H9 (cell line): ENCODE measurements around the gene DNASE1L2. TPM values are rescaled to one million over a fixed set of nuclear protein-coding genes. Genes with fewer than 3 reads are reported as not detected.

ENCODE experiments used
- DNase-seq: peaks from one replicate; pipeline ENCODE4 v3.0.0-alpha.2; 2017
- H2AFZ ChIP-seq: one replicate; pipeline ENCODE4 v1.6.1; 2013; ENCODE audit warnings: mild to moderate bottlenecking, low read length, control low read depth, moderate library complexity
- H2AK5ac ChIP-seq: 2 replicates; pipeline ENCODE4 v1.6.1; 2013; ENCODE audit warnings: low read length, control low read depth, mixed read lengths; ENCODE audit not compliant: insufficient read length
- H2BK120ac ChIP-seq: one replicate; pipeline ENCODE4 v1.6.1; 2013; ENCODE audit warnings: low read depth, mild to moderate bottlenecking, low read length, control low read depth, inconsistent platforms; ENCODE audit not compliant: poor library complexity, severe bottlenecking
- H2BK12ac ChIP-seq: 2 replicates; pipeline ENCODE4 v1.6.1; 2013; ENCODE audit warnings: low read length, control low read depth, mixed read lengths, low read depth; ENCODE audit not compliant: insufficient read length
- H2BK15ac ChIP-seq: 2 replicates; pipeline ENCODE4 v1.6.1; 2013; ENCODE audit warnings: low read depth, low read length, control low read depth
- H2BK20ac ChIP-seq: one replicate; pipeline ENCODE4 v1.6.1; 2013; ENCODE audit warnings: low read depth, mild to moderate bottlenecking, low read length, control low read depth, inconsistent platforms; ENCODE audit not compliant: poor library complexity, severe bottlenecking
- H2BK5ac ChIP-seq: 2 replicates; pipeline ENCODE4 v1.6.1; 2013; ENCODE audit warnings: low read length, control low read depth, mixed read lengths; ENCODE audit not compliant: insufficient read length
- H3K14ac ChIP-seq: 2 replicates; pipeline ENCODE4 v1.6.1; 2013; ENCODE audit warnings: low read length, control low read depth; ENCODE audit not compliant: insufficient read depth
- H3K18ac ChIP-seq: 2 replicates; pipeline ENCODE4 v1.6.1; 2013; ENCODE audit warnings: low read depth, mild to moderate bottlenecking, mixed read lengths, low read length, control low read depth; ENCODE audit not compliant: insufficient read length
- H3K23ac ChIP-seq: 2 replicates; pipeline ENCODE4 v1.6.1; 2013; ENCODE audit warnings: low read length, control low read depth, mixed read lengths, low read depth; ENCODE audit not compliant: insufficient read length
- H3K23me2 ChIP-seq: 2 replicates; pipeline ENCODE4 v1.6.1; 2013; ENCODE audit warnings: low read depth, mild to moderate bottlenecking, mixed read lengths, low read length, control low read depth; ENCODE audit not compliant: insufficient read length, poor library complexity, severe bottlenecking
- H3K27ac ChIP-seq: 2 replicates; pipeline ENCODE4 v1.5.1; 2013; ENCODE audit warnings: low read length, control low read depth, mixed read lengths, low read depth; ENCODE audit not compliant: insufficient read length
- H3K27me3 ChIP-seq: 2 replicates; pipeline ENCODE4 v1.6.1; 2013; ENCODE audit warnings: low read length, control low read depth, inconsistent platforms; ENCODE audit not compliant: insufficient read depth
- H3K4ac ChIP-seq: 2 replicates; pipeline ENCODE4 v1.6.1; 2013; ENCODE audit warnings: low read depth, mild to moderate bottlenecking, control low read depth, inconsistent platforms, low read length, moderate library complexity
- H3K4me1 ChIP-seq: 2 replicates; pipeline ENCODE4 v1.6.1; 2013; ENCODE audit warnings: low read length, control low read depth, inconsistent platforms; ENCODE audit not compliant: insufficient read depth
- H3K4me2 ChIP-seq: 2 replicates; pipeline ENCODE4 v1.6.1; 2013; ENCODE audit warnings: low read length, control low read depth, mixed read lengths; ENCODE audit not compliant: insufficient read length, insufficient read depth
- H3K56ac ChIP-seq: 2 replicates; pipeline ENCODE4 v1.6.1; 2013; ENCODE audit warnings: low read depth, mild to moderate bottlenecking, mixed read lengths, low read length, control low read depth; ENCODE audit not compliant: insufficient read length
- H3K79me1 ChIP-seq: 2 replicates; pipeline ENCODE4 v1.6.1; 2013; ENCODE audit warnings: low read depth, mild to moderate bottlenecking, moderate library complexity, low read length, control low read depth, inconsistent platforms; ENCODE audit not compliant: insufficient read depth, poor library complexity, severe bottlenecking
- H3K79me2 ChIP-seq: 2 replicates; pipeline ENCODE4 v1.6.1; 2013; ENCODE audit warnings: low read length, control low read depth, inconsistent platforms; ENCODE audit not compliant: insufficient read depth
- H3K9ac ChIP-seq: 2 replicates; pipeline ENCODE4 v1.6.1; 2013; ENCODE audit warnings: low read length, control low read depth, mixed read lengths; ENCODE audit not compliant: insufficient read length; ENCODE audit errors: extremely low read depth
- H3K9me3 ChIP-seq: one replicate; pipeline ENCODE4 v1.6.1; 2013; ENCODE audit warnings: low read depth, low read length, inconsistent platforms; ENCODE audit not compliant: control insufficient read depth
- H3T11ph ChIP-seq: one replicate; pipeline ENCODE4 v1.6.1; 2013; ENCODE audit warnings: mild to moderate bottlenecking, low read length, control low read depth, inconsistent platforms
- H4K20me1 ChIP-seq: one replicate; pipeline ENCODE4 v1.6.1; 2013; ENCODE audit not compliant: control insufficient read depth, insufficient read length, insufficient read depth
- H4K5ac ChIP-seq: 2 replicates; pipeline ENCODE4 v1.6.1; 2013; ENCODE audit warnings: low read depth, mild to moderate bottlenecking, mixed read lengths, low read length, control low read depth; ENCODE audit not compliant: insufficient read length
- H4K8ac ChIP-seq: replicated peaks from 2 replicates; pipeline ENCODE4 v1.6.1; 2013; ENCODE audit warnings: low read length, control low read depth, mixed read lengths, low read depth; ENCODE audit not compliant: insufficient read length
- H4K91ac ChIP-seq: 2 replicates; pipeline ENCODE4 v1.6.1; 2013; ENCODE audit warnings: low read depth, mild to moderate bottlenecking, moderate library complexity, mixed read lengths, low read length, control low read depth; ENCODE audit not compliant: insufficient read length
- H3K27ac Mint-ChIP-seq, 3 experiments: 2 replicates in 2 of 3; 3 replicates in 1 of 3; pipeline ENCODE4 v1.8.0; 2020 to 2021; ENCODE audit warnings: mixed read lengths in 3 of 3, mild to moderate bottlenecking in 1 of 3, moderate library complexity in 1 of 3
- H3K27me3 Mint-ChIP-seq: 2 replicates; pipeline ENCODE4 v1.8.0; 2021; ENCODE audit warnings: low read depth, mild to moderate bottlenecking, moderate library complexity, mixed read lengths
- H3K36me3 Mint-ChIP-seq, 3 experiments: 2 replicates in 2 of 3; 3 replicates in 1 of 3; pipeline ENCODE4 v1.8.0; 2020 to 2021; ENCODE audit warnings: low read depth in 3 of 3, mixed read lengths in 3 of 3; ENCODE audit not compliant: insufficient read depth in 1 of 3
- H3K4me1 Mint-ChIP-seq, 2 experiments: 2 replicates each; pipeline ENCODE4 v1.8.0; 2020; ENCODE audit warnings: mixed read lengths in 2 of 2
- H3K4me3 Mint-ChIP-seq, 2 experiments: 2 replicates in 1 of 2; 3 replicates in 1 of 2; pipeline ENCODE4 v1.8.0; 2020 to 2021; ENCODE audit warnings: mild to moderate bottlenecking in 2 of 2, mixed read lengths in 2 of 2, moderate library complexity in 1 of 2
- H3K9me3 Mint-ChIP-seq, 2 experiments: 2 replicates in 1 of 2; 3 replicates in 1 of 2; pipeline ENCODE4 v1.8.0; 2020; ENCODE audit warnings: mild to moderate bottlenecking in 2 of 2, mixed read lengths in 2 of 2, moderate library complexity in 1 of 2
- CTCF ChIP-seq: fragments of 200-600 bp; sonication (generic); conservative IDR thresholded peaks from 3 replicates; pipeline ENCODE4 v1.8.0; 2021; ENCODE audit warnings: antibody characterized with exemption, mild to moderate bottlenecking
- WGBS: extraction: QIAGEN DNeasy Blood & Tissue Kit; methylation state at CpG from one replicate; pipeline ENCODE4 v1.1.7; 2013; ENCODE audit warnings: missing lambda C conversion rate, low lambda C conversion rate, mixed read lengths; ENCODE audit not compliant: insufficient read length; ENCODE audit errors: extremely low coverage; 5-methylcytosine and 5-hydroxymethylcytosine counted together
- total RNA-seq: library from RNA; stranded (reverse); gene quantifications from 2 replicates; pipeline ENCODE4 v1.2.1, GENCODE V29; 2021

Gene DNASE1L2
- total RNA-seq, 1 experiment from 2014 or later, result 2.5 TPM

- no peak overlapping the region for H3K23ac ChIP-seq
- Mint-ChIP-seq H3K9me3 (no peaks in the 10 kb centered on the region), H3K27me3 (peaks cover 2% of the 10 kb centered on the region), H3K27ac (no peak overlapping the region), H3K4me1 (peaks cover 4 to 6% of the 10 kb centered on the region in 2 experiments; a peak in 1 of 4 replicates), H3K4me3 (no peak overlapping the region), H3K36me3 (no peaks in the 10 kb centered on the region)
- H3K4me2 ChIP-seq, result no peak overlapping the region
- no peak overlapping the region for H2BK15ac ChIP-seq
- H3K27me3 ChIP-seq, result no peaks in the 10 kb centered on the region
- H3K4me1 ChIP-seq, result no peaks in the 10 kb centered on the region
- no peak overlapping the region for H4K8ac ChIP-seq
- no CpG with 5 or more reads among the region's 25 CpGs for WGBS
- H4K5ac ChIP-seq, result no peak overlapping the region
- H3K79me2 ChIP-seq, result no peaks in the 10 kb centered on the region
- no peak for TF ChIP-seq CTCF
- H3K27ac ChIP-seq, result no peak overlapping the region
- peaks cover 7% of the 10 kb centered on the region for H3K23me2 ChIP-seq
- no peak overlapping the region for H2AFZ ChIP-seq
- H3K79me1 ChIP-seq, result no peaks in the 10 kb centered on the region
- H2BK20ac ChIP-seq, result no peak overlapping the region
- H3K9ac ChIP-seq, result no peak overlapping the region
- H3K18ac ChIP-seq, result no peak overlapping the region
- no peak overlapping the region for H2BK5ac ChIP-seq
- H2AK5ac ChIP-seq, result no peak overlapping the region
- H3K56ac ChIP-seq, result no peak overlapping the region
- no peak for DNase-seq
- H2BK120ac ChIP-seq, result no peak overlapping the region
- no peak overlapping the region for H3K4ac ChIP-seq
- no peak overlapping the region for H3K14ac ChIP-seq
- no peak overlapping the region for H3T11ph ChIP-seq
- H2BK12ac ChIP-seq, result no peak overlapping the region
- no peaks in the 10 kb centered on the region for H4K20me1 ChIP-seq
- H3K9me3 ChIP-seq, result no peaks in the 10 kb centered on the region
- H4K91ac ChIP-seq, result no peak overlapping the region
Measured at GRCh38 chr16:2190659-2191445, 45.4 kb upstream of the DNASE1L2 start.
